SK-N-MC (cell line): ENCODE measurements around the gene ANTXR1.

Source experiments
- EZH2 ChIP-seq: fragments of 200-600 bp; sonication (generic); IDR thresholded peaks from one replicate; pipeline ENCODE4 v1.6.1; 2017; ENCODE audit warnings: antibody characterized with exemption
- POLR2AphosphoS5 ChIP-seq: IDR thresholded peaks from 2 replicates; pipeline ENCODE4 v1.6.1; 2012; ENCODE audit warnings: mild to moderate bottlenecking, low read depth, low read length, borderline replicate concordance

GRCh38 chr2:69242651-69243051 is 229.7 kb downstream of the ANTXR1 start:
- TF ChIP-seq POLR2AphosphoS5 (peak; percentile 53; the same call in 1 of the 2 replicates), EZH2 (no peak)
